KBM-7 (cell line): ENCODE data around the gene AHRR.
"Not testable (repeated sequence)": the region's sequence is repeated elsewhere in the genome, so short reads cannot be mapped to it uniquely, and the experiment has no call there.

Experiments used
- DNase-seq: peaks from one replicate; pipeline ENCODE4 v3.0.0-alpha.2; 2015
- in situ Hi-C: fragments of 300-500 bp; cut with MboI; formaldehyde crosslinking; loops from 2 replicates; pipeline ENCODE4 v1.14.3; 2020; ENCODE audit warnings: low sequenced_read_pairs, low pct_unique_long_range_greater_than_20kb, mixed read lengths

The AHRR gene

DNA sequence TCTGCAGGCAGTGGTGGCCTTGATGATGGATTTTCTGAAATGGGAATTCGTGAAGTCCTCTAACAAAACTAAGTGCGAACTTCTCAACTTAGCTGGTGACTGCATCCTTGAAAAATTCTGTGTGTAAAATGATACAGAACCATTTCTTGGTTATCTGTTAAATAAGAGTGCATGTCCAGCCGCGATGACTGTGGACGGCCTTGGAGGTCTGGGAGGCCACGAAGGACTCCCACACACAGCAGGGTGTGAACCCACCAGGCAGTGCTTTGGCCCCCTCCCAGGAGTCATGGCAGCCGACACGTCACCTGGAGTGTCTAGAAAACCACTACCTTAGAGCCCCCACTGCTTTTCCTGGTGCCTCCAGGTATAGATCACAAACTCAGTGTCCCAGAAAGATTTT is 17.8 kb upstream of the AHRR start:
- in situ Hi-C loops, DNase-seq: not testable (repeated sequence)

DNA sequence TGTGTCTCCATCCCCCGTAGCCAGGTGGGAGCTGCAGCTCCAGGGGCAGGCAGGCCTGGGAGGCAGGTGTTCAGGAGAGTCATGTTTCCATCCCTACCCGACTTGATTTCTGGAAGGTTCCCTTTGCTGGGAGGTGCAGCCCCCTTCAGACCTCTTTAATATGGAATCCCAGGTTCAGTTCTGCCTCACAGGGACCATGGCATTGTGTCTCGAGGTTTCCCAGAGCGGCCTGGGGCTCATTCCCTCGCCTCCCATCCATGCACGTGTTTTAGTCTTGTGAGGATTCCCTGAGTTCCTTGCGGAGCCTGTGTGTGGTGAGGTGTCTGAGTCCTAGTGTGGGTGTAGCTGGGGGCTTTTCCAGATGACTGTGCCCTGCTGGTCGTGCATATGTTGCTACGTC is 16.5 kb upstream of the AHRR start:
- DNase-seq, result no peak
- in situ Hi-C loops, result no loop called here

DNA sequence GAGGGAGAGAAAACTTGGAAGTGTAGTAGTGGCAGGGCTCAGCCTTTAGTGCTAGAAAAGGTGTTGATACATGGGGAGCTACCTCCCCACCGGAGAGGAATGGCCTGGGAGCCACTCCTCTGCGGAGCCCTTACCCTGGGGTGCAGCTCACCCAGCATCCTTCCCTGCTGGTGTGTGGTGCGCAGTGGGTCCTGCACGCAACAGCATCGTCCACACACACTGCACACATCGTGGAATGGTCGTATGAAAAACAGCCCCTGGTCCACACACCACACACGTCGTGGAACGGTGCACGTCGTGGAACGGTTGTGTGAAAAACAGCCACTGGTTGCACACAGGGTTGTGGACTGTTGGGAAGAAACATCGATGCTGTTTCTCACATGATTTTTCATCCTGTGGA is 16.1 kb upstream of the AHRR start:
- in situ Hi-C loops, result no loop called here
- no peak for DNase-seq

- in situ Hi-C loops, result no loop called here
- no peak for DNase-seq
These were observed 15.3 kb upstream of the AHRR start for GRCh38 chr5:306011-306805.

DNA sequence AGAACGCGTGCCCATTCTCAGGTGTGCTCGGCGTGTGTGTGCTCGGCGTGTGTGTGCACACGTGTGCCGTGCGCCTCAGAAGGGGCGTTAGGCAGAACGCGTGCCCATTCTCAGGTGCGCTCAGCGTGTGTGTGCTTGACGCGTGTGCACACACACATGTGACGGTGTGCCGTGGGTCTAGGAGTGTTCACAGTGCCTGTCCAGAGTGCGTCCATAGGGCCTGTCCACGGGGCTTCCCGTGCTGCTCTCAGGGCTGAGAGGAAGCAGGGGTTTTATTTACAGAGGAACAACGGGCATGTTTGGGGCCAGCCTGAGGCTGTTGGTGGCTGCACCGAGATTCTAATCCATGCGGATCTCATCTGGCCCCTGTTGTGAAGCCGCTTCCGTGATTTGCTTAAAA is 14.2 kb upstream of the AHRR start:
- in situ Hi-C loops, result no loop called here
- no peak for DNase-seq

GRCh38 chr5:307794-308579 is 13.5 kb upstream of the AHRR start:
- in situ Hi-C loops, result no loop called here
- no peak for DNase-seq

GRCh38 chr5:308672-309271 is 12.7 kb upstream of the AHRR start:
- in situ Hi-C loops, result no loop called here
- DNase-seq, result no peak

DNA sequence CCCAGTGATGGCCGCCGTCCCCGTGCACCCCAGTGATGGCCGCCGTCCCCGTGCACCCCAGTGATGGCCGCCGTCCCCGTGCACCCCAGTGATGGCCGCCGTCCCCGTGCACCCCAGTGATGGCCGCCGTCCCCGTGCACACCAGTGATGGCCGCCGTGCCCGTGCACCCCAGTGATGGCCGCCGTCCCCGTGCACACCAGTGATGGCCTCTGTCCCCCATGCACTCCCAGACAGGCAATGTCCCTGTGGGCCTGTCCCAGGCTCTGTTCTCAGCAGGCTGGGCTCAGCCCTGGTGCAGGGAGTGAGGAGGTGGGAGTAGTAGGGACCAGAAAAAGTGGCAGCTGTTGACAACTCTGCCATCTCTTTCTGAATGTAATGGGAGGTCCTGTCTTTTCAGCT is 11.7 kb upstream of the AHRR start:
- in situ Hi-C loops, DNase-seq: not testable (repeated sequence)

- DNase-seq, result no peak
- in situ Hi-C loops, result no loop called here
These were observed 11.0 kb upstream of the AHRR start for GRCh38 chr5:310516-310915.

DNA sequence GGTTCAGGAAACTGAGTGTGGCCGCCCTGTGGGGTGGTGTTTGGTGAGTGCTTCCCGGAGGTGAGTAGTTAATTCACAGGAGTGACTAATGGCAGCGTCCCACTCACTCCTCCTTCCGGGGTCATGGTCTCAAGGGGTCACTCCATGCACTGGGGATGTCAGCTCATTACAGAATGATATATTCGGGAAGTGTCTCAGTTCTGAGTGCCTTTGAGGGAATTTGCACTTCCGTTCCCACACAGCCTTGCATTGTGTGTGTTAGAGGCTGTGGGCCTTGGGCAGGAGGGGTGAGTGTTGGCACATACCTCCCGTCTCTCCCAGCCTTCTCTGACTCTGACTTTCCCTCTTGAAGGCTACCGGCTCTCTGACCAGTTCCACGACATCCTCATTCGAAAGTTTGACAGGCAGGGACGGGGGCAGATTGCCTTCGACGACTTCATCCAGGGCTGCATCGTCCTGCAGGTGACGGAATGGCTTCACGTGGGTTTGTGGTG is 10.5 kb upstream of the AHRR start:
- in situ Hi-C loops, result no loop called here
- no peak for DNase-seq

- in situ Hi-C loops, result no loop called here
- DNase-seq, result no peak
These were observed 9.6 kb upstream of the AHRR start for GRCh38 chr5:311963-312362.

GRCh38 chr5:312845-313244 is 8.7 kb upstream of the AHRR start:
- no peak for DNase-seq

GRCh38 chr5:313265-313664 is 8.2 kb upstream of the AHRR start:
- in situ Hi-C loops, result no loop called here

More at GRCh38 chr5:312845-313244, 8.7 kb upstream of the AHRR start:
- in situ Hi-C loops, result no loop called here

DNA sequence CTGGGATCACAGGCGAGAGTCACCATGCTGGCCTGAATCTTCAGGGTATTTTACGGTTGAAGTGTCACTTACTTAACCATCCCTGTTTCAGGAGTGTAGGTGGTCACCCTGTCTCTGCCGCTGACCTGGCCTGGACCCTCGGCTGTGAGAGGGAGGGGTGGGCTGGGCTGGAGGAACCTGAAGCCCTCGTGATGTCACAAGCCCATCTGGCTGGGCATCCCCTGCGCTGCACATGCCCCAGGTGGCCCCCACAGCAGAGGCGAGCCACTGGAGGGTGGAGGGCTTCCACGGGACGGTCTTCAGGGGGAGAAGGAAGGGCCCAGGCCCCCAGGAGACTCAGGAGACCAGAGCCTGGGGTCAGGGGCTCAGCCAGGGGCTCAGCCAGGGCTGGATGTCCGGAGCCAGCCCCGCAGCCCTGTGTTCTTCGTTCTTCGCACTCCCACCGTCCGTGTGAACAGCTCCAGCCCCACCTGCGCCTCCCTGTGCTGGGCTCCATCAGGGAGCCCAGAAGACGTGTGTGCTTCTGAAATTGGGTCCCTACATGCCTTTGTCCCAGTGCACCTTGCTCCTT is 7.6 kb upstream of the AHRR start:
- in situ Hi-C loops, result no loop called here
- DNase-seq, result no peak

More at GRCh38 chr5:313265-313664, 8.2 kb upstream of the AHRR start:
- no peak for DNase-seq

GRCh38 chr5:314676-315487 is 6.6 kb upstream of the AHRR start:
- in situ Hi-C loops, result no loop called here
- no peak for DNase-seq

DNA sequence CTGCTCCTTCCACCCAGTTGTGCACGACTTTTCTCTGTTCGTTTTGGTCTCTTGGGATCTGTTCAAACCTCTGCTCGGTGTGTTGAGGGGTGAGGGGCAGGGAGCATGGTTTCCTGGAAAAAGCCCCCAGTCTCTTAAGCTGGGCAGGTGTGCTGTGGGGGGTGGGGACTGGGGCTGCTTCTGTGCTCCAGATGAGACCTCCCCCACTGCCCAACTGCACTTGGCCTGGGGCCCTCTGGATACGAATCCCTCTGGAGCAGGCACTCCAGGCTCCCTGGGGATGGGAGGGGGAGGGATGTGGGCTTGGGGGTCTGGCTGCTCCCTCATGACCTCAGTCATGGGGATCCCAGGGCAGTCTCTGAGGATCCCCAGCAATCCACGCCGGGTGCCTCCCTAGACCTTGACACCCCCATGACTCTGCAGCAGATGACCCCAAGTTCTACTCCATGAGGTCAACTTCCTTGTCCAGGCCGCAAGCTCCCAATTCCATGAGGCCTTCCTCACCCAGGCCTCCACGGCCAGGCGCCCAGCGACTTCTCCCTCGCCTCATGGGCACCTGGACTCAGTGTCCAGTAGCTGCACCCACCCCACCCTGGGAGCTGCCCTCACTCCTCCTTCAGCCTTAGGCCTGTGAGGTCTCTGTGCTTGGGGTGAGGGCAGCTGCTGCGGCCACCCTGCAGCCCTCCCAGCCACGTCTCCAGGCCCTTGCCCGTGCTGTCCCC is 5.9 kb upstream of the AHRR start:
- in situ Hi-C loops, result no loop called here
- no peak for DNase-seq

DNA sequence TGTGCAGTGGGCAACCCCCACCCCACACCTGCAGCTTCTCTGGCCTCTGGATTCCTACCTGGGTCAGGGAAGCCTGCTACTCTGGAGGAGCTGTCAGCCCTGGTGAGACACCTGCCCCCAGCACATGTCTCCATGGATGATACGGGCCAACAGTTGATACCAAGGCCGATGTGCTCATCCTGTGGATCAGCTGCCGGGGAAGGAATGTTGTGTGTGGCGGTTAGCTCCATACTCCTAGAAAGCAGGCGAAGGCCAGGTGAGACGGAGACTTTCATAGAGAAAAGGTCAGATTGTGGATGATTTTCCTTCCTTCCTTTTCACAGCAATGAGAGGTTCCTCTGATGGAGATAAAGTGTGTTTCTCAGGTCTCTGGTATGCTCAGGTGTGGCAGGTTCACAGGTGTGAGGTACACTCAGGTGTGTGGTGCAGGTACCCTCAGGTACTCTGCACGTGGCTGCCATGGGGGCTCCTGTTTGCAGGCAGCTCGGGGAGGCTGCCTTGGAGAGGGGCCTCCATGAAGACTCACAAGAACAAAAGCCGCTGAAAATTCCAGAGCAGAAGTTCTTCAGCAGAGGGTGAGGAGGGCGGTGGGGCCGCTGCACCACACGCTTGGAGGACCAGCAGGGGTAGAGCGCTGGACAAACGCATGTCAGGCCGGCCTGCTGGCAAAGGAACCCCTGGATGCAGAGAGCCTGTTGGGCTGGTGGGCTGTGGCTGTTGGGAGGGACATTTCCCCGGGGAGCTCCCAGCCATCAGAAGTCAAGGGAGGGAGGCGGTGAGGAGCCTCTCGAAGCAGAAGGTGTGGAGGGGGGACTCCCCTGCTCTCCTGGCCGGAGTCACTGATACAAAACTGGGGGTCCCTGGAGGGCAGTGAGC is 5.1 kb upstream of the AHRR start:
- in situ Hi-C loops, result no loop called here
- DNase-seq, result no peak
